H1 (cell line): Measurements from ENCODE around the gene LPP. TPM values are rescaled to one million over a fixed set of nuclear protein-coding genes. Genes with fewer than 3 reads are reported as not detected.

Experiments
- CTCF ChIA-PET: fragments of 300-600 bp; sonication (Branson Sonifier 250); formaldehyde crosslinking; loops from one replicate; lab custom pipeline; 2021; ENCODE audit not compliant: partially characterized antibody; lab: Charles Lee
- POLR2A ChIA-PET: fragments of 300-600 bp; sonication (Branson Sonifier 250); formaldehyde crosslinking; loops from one replicate; lab custom pipeline; 2021; ENCODE audit warnings: inconsistent platforms; ENCODE audit not compliant: partially characterized antibody; lab: Charles Lee
- DNase-seq, 2 experiments: peaks; one replicate each; pipeline versions ENCODE4 v3.0.0 to v3.0.0-alpha.2; 2010 to 2022; ENCODE audit warnings: low spot score in 2 of 2, low read depth in 1 of 2, mixed read lengths in 1 of 2
- FAIRE-seq: peaks from 2 replicates; lab custom pipeline; 2011; peaks lifted over from hg19 to GRCh38; lab: Jason Lieb, UNC
- H2AFZ ChIP-seq: 2 replicates; pipeline ENCODE4 v1.8.1; 2012; ENCODE audit warnings: low read length, inconsistent platforms
- H2AK5ac ChIP-seq: 2 replicates; pipeline ENCODE4 v1.6.1; 2013; ENCODE audit warnings: low read depth, low read length
- H2BK120ac ChIP-seq: replicated peaks from 2 replicates; pipeline ENCODE3; 2013; ENCODE audit warnings: low read depth, low read length, inconsistent platforms
- H2BK12ac ChIP-seq: 2 replicates; pipeline ENCODE4 v1.6.1; 2013; ENCODE audit warnings: low read depth, low read length
- H2BK15ac ChIP-seq: 2 replicates; pipeline ENCODE4 v1.6.1; 2013; ENCODE audit warnings: low read length
- H2BK20ac ChIP-seq: 2 replicates; pipeline ENCODE4 v1.6.1; 2013; ENCODE audit warnings: low read length
- H2BK5ac ChIP-seq: 2 replicates; pipeline ENCODE4 v1.6.1; 2013; ENCODE audit warnings: low read depth, low read length
- H3K14ac ChIP-seq: 2 replicates; pipeline ENCODE4 v1.6.1; 2013; ENCODE audit warnings: inconsistent platforms; ENCODE audit not compliant: insufficient read length
- H3K18ac ChIP-seq: 2 replicates; pipeline ENCODE4 v1.6.1; 2013; ENCODE audit warnings: low read length; ENCODE audit errors: extremely low read depth
- H3K23ac ChIP-seq: 2 replicates; pipeline ENCODE4 v1.6.1; 2013; ENCODE audit warnings: inconsistent platforms; ENCODE audit not compliant: insufficient read length
- H3K23me2 ChIP-seq: 2 replicates; pipeline ENCODE4 v1.6.1; 2013; ENCODE audit warnings: low read depth, low read length
- H3K27ac ChIP-seq: 2 replicates; pipeline ENCODE4 v1.6.1; 2011; ENCODE audit warnings: low read depth, low read length, inconsistent platforms
- H3K27me3 ChIP-seq, 4 experiments: replicated peaks in 1 of 4; 1 replicate in 1 of 4; 2 replicates in 3 of 4; pipeline versions ENCODE4 v1.6.1 to v1.8.1; 2011 to 2013; ENCODE audit warnings: low read length in 3 of 4, mild to moderate bottlenecking in 3 of 4, inconsistent platforms in 2 of 4, mixed read lengths in 2 of 4, moderate library complexity in 1 of 4; ENCODE audit not compliant: control insufficient read depth in 3 of 4, insufficient read depth in 3 of 4; ENCODE audit errors: extremely low read depth in 1 of 4
- H3K36me3 ChIP-seq, 4 experiments: 2 replicates each; pipeline versions ENCODE4 v1.6.1 to v1.8.1; 2011 to 2013; ENCODE audit warnings: mild to moderate bottlenecking in 4 of 4, low read length in 3 of 4, moderate library complexity in 2 of 4, control low read depth in 1 of 4, inconsistent platforms in 1 of 4; ENCODE audit not compliant: insufficient read depth in 4 of 4, control insufficient read depth in 2 of 4
- H3K4ac ChIP-seq: replicated peaks from 2 replicates; pipeline ENCODE3; 2013; ENCODE audit warnings: low read length, low read depth, mixed read lengths, inconsistent platforms; ENCODE audit not compliant: insufficient read length
- H3K4me1 ChIP-seq, 4 experiments: replicated peaks in 1 of 4; 1 replicate in 1 of 4; 2 replicates in 3 of 4; pipeline versions ENCODE4 v1.6.1 to v1.8.1; 2011 to 2013; ENCODE audit warnings: low read length in 3 of 4, inconsistent platforms in 2 of 4, mixed read lengths in 1 of 4; ENCODE audit not compliant: insufficient read depth in 4 of 4, control insufficient read depth in 3 of 4
- H3K4me2 ChIP-seq, 2 experiments: 2 replicates each; pipeline versions ENCODE4 v1.6.1 to v1.8.1; 2011 to 2013; ENCODE audit warnings: low read depth in 2 of 2, low read length in 2 of 2, control low read depth in 1 of 2, inconsistent platforms in 1 of 2, mild to moderate bottlenecking in 1 of 2; ENCODE audit not compliant: insufficient read depth in 1 of 2
- H3K4me3 ChIP-seq, 4 experiments: fragments of 200-600, 300-600 bp in 1 of 4; sonication (generic), shearing (Covaris generic), sonication (Bioruptor Twin) in 1 of 4; 2 replicates each; pipeline versions ENCODE4 v1.5.1 to v1.8.1; 2011 to 2016; ENCODE audit warnings: low read length in 4 of 4, low read depth in 3 of 4, control low read depth in 2 of 4, inconsistent platforms in 2 of 4, mild to moderate bottlenecking in 2 of 4, mixed read lengths in 1 of 4, moderate library complexity in 1 of 4; ENCODE audit not compliant: insufficient read depth in 2 of 4; ENCODE audit errors: extremely low read depth in 1 of 4
- H3K56ac ChIP-seq: replicated peaks from 2 replicates; pipeline ENCODE3; 2013; ENCODE audit warnings: low read depth, mild to moderate bottlenecking, mixed read lengths, low read length, inconsistent platforms; ENCODE audit not compliant: insufficient read length
- H3K79me1 ChIP-seq: 2 replicates; pipeline ENCODE4 v1.6.1; 2013; ENCODE audit warnings: low read depth, low read length, control low read depth
- H3K79me2 ChIP-seq, 2 experiments: 2 replicates each; pipeline versions ENCODE4 v1.6.1 to v1.8.1; 2012 to 2013; ENCODE audit warnings: low read length in 2 of 2, mild to moderate bottlenecking in 2 of 2, inconsistent platforms in 1 of 2; ENCODE audit not compliant: insufficient read depth in 2 of 2, control insufficient read depth in 1 of 2
- H3K9ac ChIP-seq, 4 experiments: replicated peaks in 1 of 4; 1 replicate in 1 of 4; 2 replicates in 3 of 4; pipeline versions ENCODE4 v1.6.1 to v1.8.1; 2011 to 2013; ENCODE audit warnings: low read depth in 3 of 4, low read length in 3 of 4, control low read depth in 2 of 4, mild to moderate bottlenecking in 2 of 4, moderate library complexity in 2 of 4, inconsistent platforms in 1 of 4; ENCODE audit errors: extremely low read depth in 1 of 4
- H3K9me3 ChIP-seq, 2 experiments: 2 replicates each; pipeline versions ENCODE4 v1.6.1 to v1.8.1; 2012 to 2013; ENCODE audit warnings: mild to moderate bottlenecking in 2 of 2, moderate library complexity in 2 of 2, control low read depth in 1 of 2, inconsistent platforms in 1 of 2, low read depth in 1 of 2, low read length in 1 of 2, mixed read lengths in 1 of 2; ENCODE audit not compliant: insufficient read depth in 2 of 2
- H4K20me1 ChIP-seq, 2 experiments: replicated peaks in 1 of 2; 2 replicates each; pipeline versions ENCODE3 to v1.8.1; 2011 to 2013; ENCODE audit warnings: inconsistent platforms in 2 of 2, low read length in 2 of 2, mild to moderate bottlenecking in 1 of 2; ENCODE audit not compliant: insufficient read depth in 2 of 2, control insufficient read depth in 1 of 2
- H4K5ac ChIP-seq: 2 replicates; pipeline ENCODE4 v1.6.1; 2013; ENCODE audit warnings: low read length, low read depth, mixed read lengths, inconsistent platforms; ENCODE audit not compliant: insufficient read length
- H4K8ac ChIP-seq: 2 replicates; pipeline ENCODE4 v1.8.0; 2013; ENCODE audit warnings: mild to moderate bottlenecking, moderate library complexity, low read length, inconsistent platforms; ENCODE audit not compliant: insufficient read depth; ENCODE audit errors: extremely low read depth
- H4K91ac ChIP-seq: replicated peaks from 2 replicates; pipeline ENCODE3; 2013; ENCODE audit warnings: low read length, mixed read lengths, inconsistent platforms; ENCODE audit not compliant: insufficient read length
- WGBS, 2 experiments: shearing (Covaris generic) in 1 of 2; methylation state at CpG; one replicate each; pipeline versions ENCODE4 v1.1.6 to v1.1.7; 2013 to 2015; ENCODE audit warnings: low lambda C conversion rate in 2 of 2, mixed read lengths in 2 of 2, inconsistent platforms in 1 of 2, low coverage in 1 of 2, missing lambda C conversion rate in 1 of 2; ENCODE audit not compliant: insufficient replicate concordance in 2 of 2, insufficient coverage in 1 of 2, insufficient read length in 1 of 2; ENCODE audit errors: extremely low coverage in 1 of 2, missing lambda C conversion rate in 1 of 2; 5-methylcytosine and 5-hydroxymethylcytosine counted together
- polyA plus RNA-seq, 7 experiments: library from polyadenylated mRNA; depleted of rRNA in 3 of 7; stranded (reverse) in 5 of 7; unstranded in 2 of 7; fragments of >200 nt in 5 of 7; fragments of 200-250 nt in 2 of 7; gene quantifications; 1 replicate in 5 of 7; 2 replicates in 1 of 7; 4 replicates in 1 of 7; pipeline versions ENCODE4 v1.2.1 to v1.2.3, GENCODE V29; 2011 to 2013; ENCODE audit warnings: missing spikeins in 2 of 7, mixed read lengths in 2 of 7
- total RNA-seq: library from RNA; stranded (reverse); fragmentation: NEBNext Ultra II Directional; extraction: Animal tissue kit (Norgen Biotek cat#: 25700); gene quantifications from 2 replicates; pipeline ENCODE4 v1.2.1, GENCODE V29; 2021

Gene LPP
- total and polyA plus RNA-seq, 2 of the 8 experiments (the other 6 are each of a cell fraction or from before 2014, with no cell fraction given): 10.0 to 53.3 TPM

DNA sequence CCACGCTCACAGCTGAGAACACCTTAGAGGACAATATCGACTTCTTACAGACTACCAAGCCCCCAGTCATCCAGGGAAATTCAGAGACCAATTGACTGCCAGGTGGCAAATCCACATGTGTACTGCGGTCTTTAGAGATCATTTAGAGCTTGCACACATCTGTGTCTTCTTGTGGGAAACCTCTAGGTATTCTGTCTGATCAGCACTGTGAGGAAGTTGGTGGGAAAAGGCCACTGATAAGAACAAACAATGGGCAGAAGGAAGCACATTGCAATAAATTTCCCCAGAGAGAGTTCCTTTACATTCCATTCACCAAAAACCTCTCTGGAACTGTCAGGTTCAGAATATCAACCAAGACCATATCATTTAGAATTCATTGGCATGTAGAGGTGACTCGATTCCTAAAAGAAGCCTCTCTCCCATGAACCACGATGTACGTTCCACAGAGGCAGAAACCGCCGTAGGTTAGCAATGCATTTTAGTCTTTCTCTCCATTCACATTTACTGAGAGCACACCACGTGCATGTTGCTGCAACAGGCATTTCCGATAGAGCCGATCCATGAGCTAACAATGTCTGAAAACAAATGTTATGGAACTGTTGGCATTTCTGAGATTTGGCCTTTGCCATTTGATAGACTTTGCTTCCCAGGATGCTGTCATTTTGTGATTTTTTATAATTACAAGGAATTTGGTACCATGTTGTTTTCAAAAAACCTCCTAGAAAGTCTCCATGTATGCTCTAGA, 730.5 kb downstream of the LPP start:
- Histone ChIP-seq H3K4ac (no peak overlapping the region), H4K91ac (no peak overlapping the region), H3K23me2 (no peaks in the 10 kb centered on the region), H4K8ac (no peak overlapping the region), H2AK5ac (no peak overlapping the region), H3K36me3 (peaks cover 0 to 2% (median 0%) of the 10 kb centered on the region in 4 experiments; a peak in 1 of 8 replicates), H4K20me1 (no peaks in the 10 kb centered on the region), H3K4me2 (no peak overlapping the region), H3K14ac (no peak overlapping the region), H3K9ac (no peak overlapping the region), H3K27me3 (no peaks in the 10 kb centered on the region), H3K79me1 (no peaks in the 10 kb centered on the region), H3K18ac (no peak overlapping the region), H3K56ac (no peak overlapping the region), H3K27ac (no peak overlapping the region), H2BK12ac (no peak overlapping the region), H2BK5ac (no peak overlapping the region), H3K79me2 (no peaks in the 10 kb centered on the region), H3K9me3 (no peaks in the 10 kb centered on the region), H2BK15ac (no peak overlapping the region), H2AFZ (no peak overlapping the region), H2BK120ac (no peak overlapping the region), H3K4me3 (no peak overlapping the region), H2BK20ac (no peak overlapping the region), H4K5ac (no peak overlapping the region), H3K23ac (no peak overlapping the region), H3K4me1 (no peaks in the 10 kb centered on the region)
- ChIA-PET CTCF (interaction anchor here (0.7 to 1.1 kb wide), 3 partner anchors 14 to 77 kb away, joined by 3 read pairs; no protein-coding TSS in a partner anchor), POLR2A (interaction anchor here (1.0 kb wide), 1 partner anchor 9 kb away, joined by 3 read pairs; no protein-coding TSS in a partner anchor)
- no peak for FAIRE-seq
- WGBS, 2 experiments: 94% methylated on average over 11 of the region's 11 CpGs; no CpG with 5 or more reads in 1 of the 2 experiments
- no peak for DNase-seq
